ENCODE data around the gene PLEKHM1.

The PLEKHM1 gene

GRCh38 chr17:45402916-45403315, 87.6 kb downstream of the PLEKHM1 start:
- H3K27ac ChIP-seq (replicated peaks): no peak overlapping the region

GRCh38 chr17:45398800-45399199, 91.7 kb downstream of the PLEKHM1 start:
- Histone ChIP-seq H3K4me3 (replicated peaks; ENCODE audit: insufficient read depth, low read length) (no peak overlapping the region), H3K27ac (replicated peaks) (no peak overlapping the region), H3K27me3 (ENCODE audit: insufficient read depth, poor library complexity, severe bottlenecking) (no peaks in the 10 kb centered on the region)
- TF ChIP-seq, protein P1, sequence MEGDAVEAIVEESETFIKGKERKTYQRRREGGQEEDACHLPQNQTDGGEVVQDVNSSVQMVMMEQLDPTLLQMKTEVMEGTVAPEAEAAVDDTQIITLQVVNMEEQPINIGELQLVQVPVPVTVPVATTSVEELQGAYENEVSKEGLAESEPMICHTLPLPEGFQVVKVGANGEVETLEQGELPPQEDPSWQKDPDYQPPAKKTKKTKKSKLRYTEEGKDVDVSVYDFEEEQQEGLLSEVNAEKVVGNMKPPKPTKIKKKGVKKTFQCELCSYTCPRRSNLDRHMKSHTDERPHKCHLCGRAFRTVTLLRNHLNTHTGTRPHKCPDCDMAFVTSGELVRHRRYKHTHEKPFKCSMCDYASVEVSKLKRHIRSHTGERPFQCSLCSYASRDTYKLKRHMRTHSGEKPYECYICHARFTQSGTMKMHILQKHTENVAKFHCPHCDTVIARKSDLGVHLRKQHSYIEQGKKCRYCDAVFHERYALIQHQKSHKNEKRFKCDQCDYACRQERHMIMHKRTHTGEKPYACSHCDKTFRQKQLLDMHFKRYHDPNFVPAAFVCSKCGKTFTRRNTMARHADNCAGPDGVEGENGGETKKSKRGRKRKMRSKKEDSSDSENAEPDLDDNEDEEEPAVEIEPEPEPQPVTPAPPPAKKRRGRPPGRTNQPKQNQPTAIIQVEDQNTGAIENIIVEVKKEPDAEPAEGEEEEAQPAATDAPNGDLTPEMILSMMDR (IDR thresholded peaks at IDR 0.05; ENCODE audit: insufficient read depth, low read length): no peak
- TF ChIP-seq POLR2AphosphoS5 (IDR thresholded peaks at IDR 0.05; ENCODE audit: low read depth): no peak
- no peak for TF ChIP-seq GABPA (IDR thresholded peaks at IDR 0.05; ENCODE audit: low read depth)
- TF ChIP-seq SPI1 (IDR thresholded peaks at IDR 0.05; ENCODE audit: borderline replicate concordance, low read depth): no peak
- no peak for TF ChIP-seq REST (IDR thresholded peaks at IDR 0.05; ENCODE audit: insufficient replicate concordance, low read depth)
- DNase-seq (ENCODE audit: low read depth in 1 of 2, low spot score in 1 of 2): no peak

More at GRCh38 chr17:45402916-45403315, 87.6 kb downstream of the PLEKHM1 start:
- TF ChIP-seq SPI1 (IDR thresholded peaks at IDR 0.05; ENCODE audit: borderline replicate concordance, low read depth) (no peak), GABPA (IDR thresholded peaks at IDR 0.05; ENCODE audit: low read depth) (no peak), REST (IDR thresholded peaks at IDR 0.05; ENCODE audit: insufficient replicate concordance, low read depth) (no peak), POLR2AphosphoS5 (IDR thresholded peaks at IDR 0.05; ENCODE audit: low read depth) (no peak)
- TF ChIP-seq, protein P1 (IDR thresholded peaks at IDR 0.05; ENCODE audit: insufficient read depth, low read length): no peak
- Histone ChIP-seq H3K27me3 (ENCODE audit: insufficient read depth, poor library complexity, severe bottlenecking) (no peaks in the 10 kb centered on the region), H3K4me3 (replicated peaks; ENCODE audit: insufficient read depth, low read length) (no peak overlapping the region)
- DNase-seq (ENCODE audit: low read depth in 1 of 2, low spot score in 1 of 2): no peak

- H3K27ac ChIP-seq (replicated peaks): no peak overlapping the region
- no peak overlapping the region for H3K4me3 ChIP-seq (replicated peaks; ENCODE audit: insufficient read depth, low read length)
- TF ChIP-seq, protein P1 (IDR thresholded peaks at IDR 0.05; ENCODE audit: insufficient read depth, low read length): no peak
- DNase-seq (ENCODE audit: low read depth in 1 of 2, low spot score in 1 of 2): no peak
- no peaks in the 10 kb centered on the region for H3K27me3 ChIP-seq (ENCODE audit: insufficient read depth, poor library complexity, severe bottlenecking)
Observed at GRCh38 chr17:45397796-45398195, 92.7 kb downstream of the PLEKHM1 start.

GRCh38 chr17:45396496-45397205, 93.9 kb downstream of the PLEKHM1 start:
- no peak for TF ChIP-seq SPI1 (IDR thresholded peaks at IDR 0.05; ENCODE audit: borderline replicate concordance, low read depth)
- TF ChIP-seq GABPA (IDR thresholded peaks at IDR 0.05; ENCODE audit: low read depth): no peak
- TF ChIP-seq POLR2AphosphoS5 (IDR thresholded peaks at IDR 0.05; ENCODE audit: low read depth): peak; percentile 33; the same call in 1 of the 2 replicates
- no peaks in the 10 kb centered on the region for H3K27me3 ChIP-seq (ENCODE audit: insufficient read depth, poor library complexity, severe bottlenecking)
- H3K27ac ChIP-seq (replicated peaks): no peak overlapping the region
- no peak for DNase-seq (ENCODE audit: low read depth in 1 of 2, low spot score in 1 of 2)
- no peak overlapping the region for H3K4me3 ChIP-seq (replicated peaks; ENCODE audit: insufficient read depth, low read length)

Measured in HL-60 (cell line).